Hepatocyte (in vitro differentiated cells): ENCODE measurements around the gene EEFSEC. TPM values are rescaled to one million over a fixed set of nuclear protein-coding genes. Genes with fewer than 3 reads are reported as not detected.

Experiments
- DNase-seq: peaks from one replicate; pipeline ENCODE4 v3.0.0-alpha.2; 2016; ENCODE audit warnings: low spot score
- H2AFZ ChIP-seq: fragments of 200-600 bp; sonication (generic); 2 replicates; pipeline ENCODE4 v1.6.0; 2016; ENCODE audit warnings: antibody characterized with exemption, mild to moderate bottlenecking
- H3K27ac ChIP-seq: fragments of 200-600 bp; sonication (generic); 2 replicates; pipeline ENCODE4 v1.5.1; 2016; ENCODE audit warnings: mild to moderate bottlenecking
- H3K27me3 ChIP-seq: fragments of 200-600 bp; sonication (generic); 2 replicates; pipeline ENCODE4 v1.6.1; 2016
- H3K36me3 ChIP-seq: fragments of 200-600 bp; sonication (generic); replicated peaks from 2 replicates; pipeline ENCODE4 v1.5.1; 2016; ENCODE audit warnings: low read depth; ENCODE audit not compliant: insufficient read depth
- H3K4me1 ChIP-seq: fragments of 200-600 bp; sonication (generic); 2 replicates; pipeline ENCODE4 v1.5.1; 2016; ENCODE audit warnings: mild to moderate bottlenecking, moderate library complexity; ENCODE audit not compliant: insufficient read depth
- H3K4me2 ChIP-seq: fragments of 200-600 bp; sonication (generic); 2 replicates; pipeline ENCODE4 v1.6.0; 2016
- H3K4me3 ChIP-seq: fragments of 200-600 bp; sonication (generic); 2 replicates; pipeline ENCODE4 v1.5.1; 2016; ENCODE audit warnings: mild to moderate bottlenecking
- H3K79me2 ChIP-seq: fragments of 200-600 bp; sonication (generic); 2 replicates; pipeline ENCODE4 v1.6.0; 2017; ENCODE audit warnings: mild to moderate bottlenecking
- H3K9me2 ChIP-seq: fragments of 200-600 bp; sonication (generic); replicated peaks from 2 replicates; pipeline ENCODE4 v1.6.0; 2017; ENCODE audit warnings: mild to moderate bottlenecking; ENCODE audit not compliant: insufficient read depth
- H3K9me3 ChIP-seq: fragments of 200-600 bp; sonication (generic); 2 replicates; pipeline ENCODE4 v1.5.1; 2016; ENCODE audit warnings: low read depth, mild to moderate bottlenecking
- H4K20me1 ChIP-seq: fragments of 200-600 bp; sonication (generic); 2 replicates; pipeline ENCODE4 v1.6.0; 2016; ENCODE audit warnings: mild to moderate bottlenecking; ENCODE audit not compliant: insufficient read depth, poor library complexity, severe bottlenecking
- CTCF ChIP-seq: fragments of 200-600 bp; sonication (generic); IDR thresholded peaks from 2 replicates; pipeline ENCODE4 v1.5.1; 2016; ENCODE audit warnings: antibody characterized with exemption, mild to moderate bottlenecking; ENCODE audit not compliant: poor library complexity
- EZH2 ChIP-seq: fragments of 200-600 bp; sonication (generic); IDR thresholded peaks from 2 replicates; pipeline ENCODE4 v1.6.1; 2016; ENCODE audit warnings: antibody characterized with exemption, mild to moderate bottlenecking, borderline replicate concordance
- EZH2phosphoT487 ChIP-seq: fragments of 200-600 bp; sonication (generic); IDR thresholded peaks from one replicate; pipeline ENCODE4 v1.6.1; 2018; ENCODE audit warnings: antibody characterized with exemption, mild to moderate bottlenecking, low read depth, moderate library complexity; ENCODE audit not compliant: unreplicated experiment, severe bottlenecking
- WGBS: methylation state at CpG from one replicate; pipeline ENCODE4 v1.1.6; 2016; ENCODE audit warnings: low lambda C conversion rate; ENCODE audit errors: missing lambda C conversion rate; 5-methylcytosine and 5-hydroxymethylcytosine counted together
- polyA plus RNA-seq: library from polyadenylated mRNA; unstranded; fragments of >200 nt; fragmentation: Nextera tagmentation; extraction: Ambion mirVana; gene quantifications from 2 replicates; pipeline ENCODE4 v1.2.1, GENCODE V29; 2016
- total RNA-seq: library from RNA; depleted of rRNA; stranded (reverse); fragments of >200 nt; gene quantifications from 2 replicates; pipeline ENCODE4 v1.2.3, GENCODE V29; 2014

EEFSEC gene
- total and polyA plus RNA-seq, 2 experiments from 2014 or later = 9.8 to 17.5 TPM

- Histone ChIP-seq H4K20me1 (no peaks in the 10 kb centered on the region), H2AFZ (no peak overlapping the region), H3K4me1 (peaks cover 19% of the 10 kb centered on the region), H3K4me2 (no peak overlapping the region), H3K9me3 (no peaks in the 10 kb centered on the region), H3K27me3 (no peaks in the 10 kb centered on the region), H3K27ac (no peak overlapping the region), H3K9me2 (no peaks in the 10 kb centered on the region), H3K4me3 (no peak overlapping the region), H3K79me2 (no peaks in the 10 kb centered on the region), H3K36me3 (no peaks in the 10 kb centered on the region)
- WGBS = 83% methylated on average over 3 of the region's 3 CpGs
- DNase-seq = no peak
- TF ChIP-seq EZH2 = no peak
- no peak for TF ChIP-seq EZH2phosphoT487
- TF ChIP-seq CTCF = no peak
Measured at GRCh38 chr3:128221328-128221727, 68.0 kb downstream of the EEFSEC start.

GRCh38 chr3:128222796-128223385 lies 69.6 kb downstream of the EEFSEC start:
- Histone ChIP-seq H2AFZ (no peak overlapping the region), H3K36me3 (no peaks in the 10 kb centered on the region), H4K20me1 (no peaks in the 10 kb centered on the region), H3K9me3 (no peaks in the 10 kb centered on the region), H3K27me3 (no peaks in the 10 kb centered on the region), H3K27ac (no peak overlapping the region), H3K4me2 (no peak overlapping the region), H3K79me2 (no peaks in the 10 kb centered on the region), H3K4me3 (no peak overlapping the region), H3K9me2 (no peaks in the 10 kb centered on the region), H3K4me1 (peaks cover 9% of the 10 kb centered on the region)
- no peak for DNase-seq
- TF ChIP-seq EZH2phosphoT487 = no peak
- TF ChIP-seq EZH2 = no peak
- no peak for TF ChIP-seq CTCF

GRCh38 chr3:128226186-128226725 lies 73.0 kb downstream of the EEFSEC start:
- Histone ChIP-seq H3K36me3 (no peaks in the 10 kb centered on the region), H3K27ac (no peak overlapping the region), H3K4me2 (no peak overlapping the region), H3K4me3 (no peak overlapping the region), H3K4me1 (peaks cover 1% of the 10 kb centered on the region), H3K27me3 (no peaks in the 10 kb centered on the region), H3K9me2 (no peaks in the 10 kb centered on the region), H3K9me3 (no peaks in the 10 kb centered on the region), H4K20me1 (no peaks in the 10 kb centered on the region), H2AFZ (no peak overlapping the region), H3K79me2 (no peaks in the 10 kb centered on the region)
- TF ChIP-seq EZH2 (no peak), CTCF (no peak), EZH2phosphoT487 (no peak)
- DNase-seq = no peak
- 64% methylated on average over 8 of the region's 8 CpGs for WGBS
